GM12878 (cell line): ENCODE results near the gene ARID5B. TPM values are rescaled to one million over a fixed set of nuclear protein-coding genes. Genes with fewer than 3 reads are reported as not detected.

Experiments
- ATF7 ChIP-seq: fragments of 450-650 bp; IDR thresholded peaks from 2 replicates; pipeline ENCODE4 v1.6.1; 2016; ENCODE audit warnings: low read depth, mild to moderate bottlenecking
- BCL11A ChIP-seq: IDR thresholded peaks from 2 replicates; pipeline ENCODE4 v1.6.1; 2011; ENCODE audit warnings: low read depth, low read length
- EGR1 ChIP-seq, 2 experiments: IDR thresholded peaks; 1 replicate in 1 of 2; 2 replicates in 1 of 2; pipeline ENCODE4 v1.6.1; 2011 to 2012; ENCODE audit warnings: low read depth in 2 of 2, low read length in 2 of 2, borderline replicate concordance in 1 of 2, mild to moderate bottlenecking in 1 of 2, moderate library complexity in 1 of 2
- EP300 ChIP-seq, 2 experiments: fragments of 150-350 bp in 1 of 2; IDR thresholded peaks; 2 replicates each; pipeline ENCODE4 v1.6.1; 2011 to 2012; ENCODE audit warnings: low read depth in 2 of 2, low read length in 2 of 2, borderline replicate concordance in 1 of 2, improper control_type of control experiment in 1 of 2, inconsistent platforms in 1 of 2; ENCODE audit not compliant: control insufficient read depth in 1 of 2
- ESRRA ChIP-seq: IDR thresholded peaks from 2 replicates; pipeline ENCODE4 v1.6.1; 2012; ENCODE audit warnings: mild to moderate bottlenecking, low read length, improper control_type of control experiment
- KDM1A ChIP-seq: fragments of 200-600 bp; sonication (generic); IDR thresholded peaks from 2 replicates; pipeline ENCODE4 v1.6.1; 2016; ENCODE audit warnings: borderline replicate concordance
- MEF2A ChIP-seq: IDR thresholded peaks from 2 replicates; pipeline ENCODE4 v1.6.1; 2011; ENCODE audit warnings: low read depth, mild to moderate bottlenecking, low read length, moderate library complexity; ENCODE audit not compliant: insufficient read depth
- MEF2B ChIP-seq: fragments of 450-650 bp; IDR thresholded peaks from 2 replicates; pipeline ENCODE4 v1.6.1; 2018; ENCODE audit warnings: mild to moderate bottlenecking, moderate library complexity; ENCODE audit not compliant: partially characterized antibody, poor library complexity, severe bottlenecking
- MYB ChIP-seq: fragments of 150-350 bp; IDR thresholded peaks from 2 replicates; pipeline ENCODE4 v1.6.1; 2014; ENCODE audit warnings: mild to moderate bottlenecking, low read depth, low read length, borderline replicate concordance
- NFIC ChIP-seq: IDR thresholded peaks from 2 replicates; pipeline ENCODE4 v1.6.1; 2012; ENCODE audit warnings: low read depth, mild to moderate bottlenecking, inconsistent platforms, low read length, moderate library complexity
- PAX8 ChIP-seq: fragments of 450-650 bp; IDR thresholded peaks from 2 replicates; pipeline ENCODE4 v1.6.1; 2017; ENCODE audit warnings: mild to moderate bottlenecking, moderate library complexity
- TCF12 ChIP-seq: IDR thresholded peaks from 2 replicates; pipeline ENCODE4 v1.6.1; 2011; ENCODE audit warnings: low read depth, mild to moderate bottlenecking, low read length
- ZSCAN29 ChIP-seq: fragments of 450-650 bp; IDR thresholded peaks from 2 replicates; pipeline ENCODE4 v1.6.1; 2017; ENCODE audit warnings: mild to moderate bottlenecking, moderate library complexity
- polyA plus RNA-seq, 11 experiments: library from polyadenylated mRNA; depleted of rRNA in 4 of 11; unstranded in 6 of 11; stranded (reverse) in 5 of 11; fragments of >200 nt; fragmentation: Nextera tagmentation in 4 of 11; fragmentation: Illumina TruSeq in 1 of 11; extraction: Ambion mirVana in 4 of 11; extraction: Trizol in 1 of 11; gene quantifications; 1 replicate in 1 of 11; 2 replicates in 10 of 11; pipeline versions ENCODE4 v1.2.1 to v1.2.3, GENCODE V29; 2011 to 2016; ENCODE audit warnings: inconsistent platforms in 2 of 11, missing spikeins in 2 of 11, low read depth in 1 of 11
- total RNA-seq, 4 experiments: library from RNA; depleted of rRNA in 3 of 4; stranded (reverse); fragments of >200 nt in 3 of 4; fragmentation: Illumina TruSeq in 1 of 4; extraction: Trizol in 1 of 4; gene quantifications; 2 replicates each; pipeline versions ENCODE4 v1.2.1 to v1.2.3, GENCODE V29; 2013 to 2021
- TF ChIP-seq, protein P1 (sequence below): IDR thresholded peaks from 2 replicates; pipeline ENCODE4 v1.6.1; 2012; ENCODE audit warnings: low read depth, low read length, improper control_type of control experiment
- TF ChIP-seq, protein P2 (sequence below), 3 experiments: IDR thresholded peaks in 2 of 3; conservative IDR thresholded peaks in 1 of 3; 2 replicates each; pipeline ENCODE4 v1.5.1; 2011; ENCODE audit warnings: low read depth in 3 of 3, low read length in 3 of 3, mild to moderate bottlenecking in 3 of 3, control low read depth in 2 of 3, moderate library complexity in 2 of 3, inconsistent platforms in 1 of 3, mixed read lengths in 1 of 3; ENCODE audit not compliant: control insufficient read depth in 2 of 3, insufficient read depth in 1 of 3; ENCODE audit errors: extremely low read depth in 1 of 3
- TF ChIP-seq, protein P3 (sequence below): fragments of 450-650 bp; IDR thresholded peaks from 2 replicates; pipeline ENCODE4 v1.6.1; 2016; ENCODE audit warnings: mild to moderate bottlenecking
- TF ChIP-seq, protein P4 (sequence below): fragments of 450-650 bp; IDR thresholded peaks from 2 replicates; pipeline ENCODE4 v1.6.1; 2016; ENCODE audit warnings: mild to moderate bottlenecking
- TF ChIP-seq, protein P5 (sequence below): IDR thresholded peaks from 2 replicates; pipeline ENCODE4 v1.6.1; 2012; ENCODE audit warnings: improper control_type of control experiment, low read depth, low read length; ENCODE audit not compliant: insufficient replicate concordance

ARID5B gene
- total and polyA plus RNA-seq, 10 of the 15 experiments (the other 5 are each of a cell fraction or from before 2014, with no cell fraction given) = 2.7 to 8.5 (median 6.1) TPM

DNA sequence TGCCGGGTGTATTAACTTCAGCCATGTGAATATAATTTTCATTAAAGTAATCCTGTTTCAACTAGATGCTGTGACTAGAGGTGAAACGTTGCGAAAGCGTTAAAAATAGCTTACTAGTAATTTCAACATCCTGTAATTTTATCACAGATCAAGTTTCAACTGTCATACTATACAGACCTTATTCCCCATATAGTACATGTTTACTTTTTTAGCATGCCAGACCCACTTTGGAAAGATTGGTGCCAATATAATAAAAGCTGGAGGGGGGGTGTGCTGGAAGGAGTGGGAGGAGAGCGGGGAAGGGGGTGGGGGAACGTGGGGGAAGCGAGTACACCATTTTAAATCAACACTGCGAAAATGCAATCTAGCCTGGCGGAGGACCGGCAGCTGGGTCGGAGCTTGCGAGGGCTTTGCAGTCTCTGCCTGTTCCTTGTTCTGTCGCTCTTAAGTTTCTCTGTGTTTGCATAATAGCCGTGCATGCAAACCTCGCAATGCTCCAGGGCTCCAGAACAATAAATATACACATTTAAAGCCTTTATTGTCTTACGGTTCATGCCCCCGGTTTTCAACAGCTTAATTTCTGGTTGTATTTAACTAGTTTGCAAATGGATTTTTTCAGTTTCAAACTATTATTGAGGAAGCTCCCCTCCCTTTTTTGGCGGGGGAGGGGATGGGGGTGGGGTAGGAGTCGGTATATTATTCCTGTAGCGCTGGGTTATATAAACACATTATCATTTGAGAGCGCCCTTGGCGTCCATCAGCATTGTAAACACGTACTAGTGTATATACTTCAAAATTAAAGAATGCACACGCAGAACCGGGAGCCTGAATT, 1.3 kb upstream of the ARID5B start (continued):
- TF ChIP-seq, protein P1, sequence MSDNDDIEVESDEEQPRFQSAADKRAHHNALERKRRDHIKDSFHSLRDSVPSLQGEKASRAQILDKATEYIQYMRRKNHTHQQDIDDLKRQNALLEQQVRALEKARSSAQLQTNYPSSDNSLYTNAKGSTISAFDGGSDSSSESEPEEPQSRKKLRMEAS = no peak
- TF ChIP-seq, protein P2, sequence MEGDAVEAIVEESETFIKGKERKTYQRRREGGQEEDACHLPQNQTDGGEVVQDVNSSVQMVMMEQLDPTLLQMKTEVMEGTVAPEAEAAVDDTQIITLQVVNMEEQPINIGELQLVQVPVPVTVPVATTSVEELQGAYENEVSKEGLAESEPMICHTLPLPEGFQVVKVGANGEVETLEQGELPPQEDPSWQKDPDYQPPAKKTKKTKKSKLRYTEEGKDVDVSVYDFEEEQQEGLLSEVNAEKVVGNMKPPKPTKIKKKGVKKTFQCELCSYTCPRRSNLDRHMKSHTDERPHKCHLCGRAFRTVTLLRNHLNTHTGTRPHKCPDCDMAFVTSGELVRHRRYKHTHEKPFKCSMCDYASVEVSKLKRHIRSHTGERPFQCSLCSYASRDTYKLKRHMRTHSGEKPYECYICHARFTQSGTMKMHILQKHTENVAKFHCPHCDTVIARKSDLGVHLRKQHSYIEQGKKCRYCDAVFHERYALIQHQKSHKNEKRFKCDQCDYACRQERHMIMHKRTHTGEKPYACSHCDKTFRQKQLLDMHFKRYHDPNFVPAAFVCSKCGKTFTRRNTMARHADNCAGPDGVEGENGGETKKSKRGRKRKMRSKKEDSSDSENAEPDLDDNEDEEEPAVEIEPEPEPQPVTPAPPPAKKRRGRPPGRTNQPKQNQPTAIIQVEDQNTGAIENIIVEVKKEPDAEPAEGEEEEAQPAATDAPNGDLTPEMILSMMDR (IDR thresholded peaks at IDR 0.05 in 2 of 3, conservative IDR thresholded peaks at IDR 0.05 in 1 of 3; ENCODE audit: control insufficient read depth in 2 of 3, extremely low read depth in 1 of 3, insufficient read depth in 1 of 3, low read depth in 3 of 3, low read length in 3 of 3) = no peak
- TF ChIP-seq MEF2B = peak; percentile 34
- peak; percentile 56; the same call in 1 of the 2 replicates for TF ChIP-seq TCF12
- TF ChIP-seq MEF2A = peak; percentile 83
- TF ChIP-seq, protein P3, sequence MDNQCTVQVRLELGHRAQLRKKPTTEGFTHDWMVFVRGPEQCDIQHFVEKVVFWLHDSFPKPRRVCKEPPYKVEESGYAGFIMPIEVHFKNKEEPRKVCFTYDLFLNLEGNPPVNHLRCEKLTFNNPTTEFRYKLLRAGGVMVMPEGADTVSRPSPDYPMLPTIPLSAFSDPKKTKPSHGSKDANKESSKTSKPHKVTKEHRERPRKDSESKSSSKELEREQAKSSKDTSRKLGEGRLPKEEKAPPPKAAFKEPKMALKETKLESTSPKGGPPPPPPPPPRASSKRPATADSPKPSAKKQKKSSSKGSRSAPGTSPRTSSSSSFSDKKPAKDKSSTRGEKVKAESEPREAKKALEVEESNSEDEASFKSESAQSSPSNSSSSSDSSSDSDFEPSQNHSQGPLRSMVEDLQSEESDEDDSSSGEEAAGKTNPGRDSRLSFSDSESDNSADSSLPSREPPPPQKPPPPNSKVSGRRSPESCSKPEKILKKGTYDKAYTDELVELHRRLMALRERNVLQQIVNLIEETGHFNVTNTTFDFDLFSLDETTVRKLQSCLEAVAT = no peak
- TF ChIP-seq ATF7 = 0 out of 2 replicates have a peak, but pooled peaks have one; percentile 27
- TF ChIP-seq KDM1A = no peak
- TF ChIP-seq PAX8 = no peak
- peak; percentile 15; the same call in 1 of the 2 replicates for TF ChIP-seq NFIC
- TF ChIP-seq, protein P4, sequence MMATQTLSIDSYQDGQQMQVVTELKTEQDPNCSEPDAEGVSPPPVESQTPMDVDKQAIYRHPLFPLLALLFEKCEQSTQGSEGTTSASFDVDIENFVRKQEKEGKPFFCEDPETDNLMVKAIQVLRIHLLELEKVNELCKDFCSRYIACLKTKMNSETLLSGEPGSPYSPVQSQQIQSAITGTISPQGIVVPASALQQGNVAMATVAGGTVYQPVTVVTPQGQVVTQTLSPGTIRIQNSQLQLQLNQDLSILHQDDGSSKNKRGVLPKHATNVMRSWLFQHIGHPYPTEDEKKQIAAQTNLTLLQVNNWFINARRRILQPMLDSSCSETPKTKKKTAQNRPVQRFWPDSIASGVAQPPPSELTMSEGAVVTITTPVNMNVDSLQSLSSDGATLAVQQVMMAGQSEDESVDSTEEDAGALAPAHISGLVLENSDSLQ = 0 out of 2 replicates have a peak, but pooled peaks have one; percentile 4
- 0 out of 4 replicates have a peak, but pooled peaks of 1 of the 2 experiments have one; percentile 4 for TF ChIP-seq EP300 (IDR thresholded peaks at IDR 0.05; ENCODE audit: borderline replicate concordance in 1 of 2, control insufficient read depth in 1 of 2, low read depth in 2 of 2, low read length in 2 of 2)
- TF ChIP-seq BCL11A = no peak
- TF ChIP-seq ESRRA = no peak
- no peak for TF ChIP-seq MYB
- TF ChIP-seq, protein P5, sequence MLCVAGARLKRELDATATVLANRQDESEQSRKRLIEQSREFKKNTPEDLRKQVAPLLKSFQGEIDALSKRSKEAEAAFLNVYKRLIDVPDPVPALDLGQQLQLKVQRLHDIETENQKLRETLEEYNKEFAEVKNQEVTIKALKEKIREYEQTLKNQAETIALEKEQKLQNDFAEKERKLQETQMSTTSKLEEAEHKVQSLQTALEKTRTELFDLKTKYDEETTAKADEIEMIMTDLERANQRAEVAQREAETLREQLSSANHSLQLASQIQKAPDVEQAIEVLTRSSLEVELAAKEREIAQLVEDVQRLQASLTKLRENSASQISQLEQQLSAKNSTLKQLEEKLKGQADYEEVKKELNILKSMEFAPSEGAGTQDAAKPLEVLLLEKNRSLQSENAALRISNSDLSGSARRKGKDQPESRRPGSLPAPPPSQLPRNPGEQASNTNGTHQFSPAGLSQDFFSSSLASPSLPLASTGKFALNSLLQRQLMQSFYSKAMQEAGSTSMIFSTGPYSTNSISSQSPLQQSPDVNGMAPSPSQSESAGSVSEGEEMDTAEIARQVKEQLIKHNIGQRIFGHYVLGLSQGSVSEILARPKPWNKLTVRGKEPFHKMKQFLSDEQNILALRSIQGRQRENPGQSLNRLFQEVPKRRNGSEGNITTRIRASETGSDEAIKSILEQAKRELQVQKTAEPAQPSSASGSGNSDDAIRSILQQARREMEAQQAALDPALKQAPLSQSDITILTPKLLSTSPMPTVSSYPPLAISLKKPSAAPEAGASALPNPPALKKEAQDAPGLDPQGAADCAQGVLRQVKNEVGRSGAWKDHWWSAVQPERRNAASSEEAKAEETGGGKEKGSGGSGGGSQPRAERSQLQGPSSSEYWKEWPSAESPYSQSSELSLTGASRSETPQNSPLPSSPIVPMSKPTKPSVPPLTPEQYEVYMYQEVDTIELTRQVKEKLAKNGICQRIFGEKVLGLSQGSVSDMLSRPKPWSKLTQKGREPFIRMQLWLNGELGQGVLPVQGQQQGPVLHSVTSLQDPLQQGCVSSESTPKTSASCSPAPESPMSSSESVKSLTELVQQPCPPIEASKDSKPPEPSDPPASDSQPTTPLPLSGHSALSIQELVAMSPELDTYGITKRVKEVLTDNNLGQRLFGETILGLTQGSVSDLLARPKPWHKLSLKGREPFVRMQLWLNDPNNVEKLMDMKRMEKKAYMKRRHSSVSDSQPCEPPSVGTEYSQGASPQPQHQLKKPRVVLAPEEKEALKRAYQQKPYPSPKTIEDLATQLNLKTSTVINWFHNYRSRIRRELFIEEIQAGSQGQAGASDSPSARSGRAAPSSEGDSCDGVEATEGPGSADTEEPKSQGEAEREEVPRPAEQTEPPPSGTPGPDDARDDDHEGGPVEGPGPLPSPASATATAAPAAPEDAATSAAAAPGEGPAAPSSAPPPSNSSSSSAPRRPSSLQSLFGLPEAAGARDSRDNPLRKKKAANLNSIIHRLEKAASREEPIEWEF = no peak
- TF ChIP-seq ZSCAN29 = no peak
- 0 out of 3 replicates have a peak, but pooled peaks of 1 of the 2 experiments have one; percentile 38 for TF ChIP-seq EGR1 (IDR thresholded peaks at IDR 0.05; ENCODE audit: borderline replicate concordance in 1 of 2, low read depth in 2 of 2, low read length in 2 of 2)
